Gastroesophageal sphincter (tissue), 4 donors: Measurements from ENCODE around the gene KRTAP12-1. TPM values are rescaled to one million over a fixed set of nuclear protein-coding genes. Genes with fewer than 3 reads are reported as not detected.

Experiments used
- ATAC-seq: fragments of 150-250 bp; one replicate; pipeline ENCODE4 v1.9.1; 2016; ENCODE audit warnings: mild to moderate bottlenecking, moderate library complexity
- H3K27ac ChIP-seq, 4 donors: fragments of 200-600 bp; sonication (generic) in 3 of 4; 1 replicate in 3 of 4; 2 replicates in 1 of 4; pipeline ENCODE4 v1.5.1; 2016 to 2019
- H3K27me3 ChIP-seq: fragments of 200-600 bp; sonication (generic); one replicate; pipeline ENCODE4 v1.5.1; 2019
- H3K36me3 ChIP-seq, 2 donors: fragments of 200-600 bp; sonication (generic); one replicate each; pipeline ENCODE4 v1.5.1; 2019; ENCODE audit warnings: control low read depth in 1 of 2
- H3K4me1 ChIP-seq, 3 donors: fragments of 200-600 bp; sonication (generic); 1 replicate in 2 of 3; 2 replicates in 1 of 3; pipeline ENCODE4 v1.5.1; 2016 to 2019; ENCODE audit warnings: control low read depth in 2 of 3
- H3K4me3 ChIP-seq, 2 donors: fragments of 200-600 bp; sonication (generic); one replicate each; pipeline ENCODE4 v1.5.1; 2019; ENCODE audit warnings: mild to moderate bottlenecking in 1 of 2, moderate library complexity in 1 of 2
- H3K9me3 ChIP-seq, 3 donors: fragments of 200-600 bp; sonication (generic); one replicate each; pipeline ENCODE4 v1.5.1; 2017 to 2019; ENCODE audit warnings: control low read depth in 2 of 3
- CTCF ChIP-seq, 4 experiments: fragments of 200-600 bp in 2 of 4; fragments of 450-650 bp in 2 of 4; sonication (generic) in 1 of 4; IDR thresholded peaks; one replicate each; pipeline ENCODE4 v1.5.1; 2017 to 2019; ENCODE audit warnings: antibody characterized with exemption in 4 of 4, mild to moderate bottlenecking in 2 of 4, moderate library complexity in 2 of 4
- EP300 ChIP-seq: sonication (generic); formaldehyde crosslinking; IDR thresholded peaks from one replicate; pipeline ENCODE4 v1.6.1; 2017; ENCODE audit warnings: antibody characterized with exemption, mild to moderate bottlenecking
- POLR2A ChIP-seq, 2 donors: fragments of 450-650 bp; IDR thresholded peaks; one replicate each; pipeline ENCODE4 v1.6.1; 2017; ENCODE audit warnings: antibody characterized with exemption in 2 of 2, mild to moderate bottlenecking in 2 of 2, moderate library complexity in 1 of 2
- POLR2AphosphoS5 ChIP-seq: sonication (generic); formaldehyde crosslinking; IDR thresholded peaks from one replicate; pipeline ENCODE4 v1.6.1; 2017; ENCODE audit warnings: antibody characterized with exemption
- whole genome bisulfite sequencing, 2 donors: methylation state at CpG; one replicate each; pipeline ENCODE4 v1.1.5; 2018; ENCODE audit warnings: low coverage in 1 of 2; 5-methylcytosine and 5-hydroxymethylcytosine counted together
- total RNA-seq, 4 donors: library from RNA; depleted of rRNA; stranded (reverse); fragments of >200 nt; gene quantifications; one replicate each; pipeline ENCODE4 v1.1.0, GENCODE V29; 2016

Gene KRTAP12-1
- total RNA-seq, 4 donors from 2014 or later = not detected

DNA sequence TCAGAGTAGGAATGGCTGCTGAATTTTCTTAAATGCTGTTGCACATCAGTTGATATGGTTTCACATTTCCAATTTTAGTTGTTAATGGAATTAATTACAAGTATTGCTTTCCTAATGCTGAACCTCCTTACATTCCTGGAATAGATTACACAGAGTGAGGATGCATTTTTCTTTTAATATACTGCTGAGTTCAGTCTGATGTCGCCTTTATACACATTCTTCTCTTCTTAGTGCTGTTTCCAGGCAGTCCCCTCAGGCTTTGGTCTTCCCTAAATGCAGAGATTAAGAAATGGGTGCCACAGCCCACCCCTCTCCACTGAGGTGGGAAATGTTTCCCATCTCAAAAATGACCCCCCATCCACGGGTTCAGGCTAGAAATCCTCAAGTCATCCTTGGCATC is 36.1 kb upstream of the KRTAP12-1 start:
- TF ChIP-seq POLR2AphosphoS5 = no peak
- no peak for TF ChIP-seq EP300
- no peak for TF ChIP-seq POLR2A (IDR thresholded peaks at IDR 0.05)
- no peak for TF ChIP-seq CTCF (IDR thresholded peaks at IDR 0.05)
- Histone ChIP-seq H3K27ac (no peak overlapping the region), H3K36me3 (no peaks in the 10 kb centered on the region), H3K4me3 (no peak overlapping the region), H3K4me1 (peaks cover 0 to 2% (median 0%) of the 10 kb centered on the region in 3 donors), H3K9me3 (no peaks in the 10 kb centered on the region), H3K27me3 (peaks cover 65% of the 10 kb centered on the region)
- WGBS, 2 donors = 24 to 80% methylated on average over 1 to 2 of the region's 2 CpGs
- ATAC-seq = no peak

GRCh38 chr21:44716984-44717383 is 35.0 kb upstream of the KRTAP12-1 start:
- Histone ChIP-seq H3K9me3 (no peaks in the 10 kb centered on the region), H3K4me1 (no peaks in the 10 kb centered on the region), H3K36me3 (no peaks in the 10 kb centered on the region), H3K4me3 (no peak overlapping the region), H3K27me3 (peaks cover 66% of the 10 kb centered on the region), H3K27ac (no peak overlapping the region)
- no peak for ATAC-seq
- TF ChIP-seq POLR2A (IDR thresholded peaks at IDR 0.05) (no peak), EP300 (no peak), POLR2AphosphoS5 (no peak), CTCF (IDR thresholded peaks at IDR 0.05) (no peak)

- H3K9me3 ChIP-seq = no peaks in the 10 kb centered on the region
- H3K27ac ChIP-seq = no peak overlapping the region
- peaks cover 0 to 5% (median 0%) of the 10 kb centered on the region in 3 donors for H3K4me1 ChIP-seq
- WGBS, 2 donors = 19 to 25% methylated on average over 6 to 8 of the region's 8 CpGs
- peaks cover 69% of the 10 kb centered on the region for H3K27me3 ChIP-seq
- no peak for TF ChIP-seq POLR2AphosphoS5
- no peak for TF ChIP-seq EP300
- TF ChIP-seq POLR2A (IDR thresholded peaks at IDR 0.05) = no peak
- no peak for TF ChIP-seq CTCF (IDR thresholded peaks at IDR 0.05)
- H3K36me3 ChIP-seq = no peaks in the 10 kb centered on the region
- no peak for ATAC-seq
- no peak overlapping the region for H3K4me3 ChIP-seq
Measured at GRCh38 chr21:44714905-44715304, 32.9 kb upstream of the KRTAP12-1 start.

DNA sequence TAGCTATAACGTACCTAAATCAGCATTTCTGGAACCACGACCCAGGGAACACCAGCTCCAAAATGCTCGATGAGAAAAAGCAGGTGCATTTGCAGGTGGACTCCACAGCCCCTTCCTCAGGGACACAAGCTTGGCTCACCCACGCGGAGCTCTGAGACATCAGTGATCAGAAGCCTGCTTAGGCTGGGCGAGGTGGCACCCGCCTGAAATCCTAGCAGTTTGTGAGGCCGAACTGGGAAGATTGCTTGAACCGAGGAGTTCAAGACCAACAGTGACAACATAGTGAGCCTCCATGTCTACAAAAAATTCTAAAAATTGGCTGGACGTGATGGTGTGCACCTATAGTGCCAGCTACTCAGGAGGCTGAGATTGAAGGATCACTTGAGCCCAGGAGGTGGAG is 31.9 kb upstream of the KRTAP12-1 start:
- Histone ChIP-seq H3K27me3 (peaks cover 75% of the 10 kb centered on the region), H3K4me1 (peaks cover 0 to 15% (median 0%) of the 10 kb centered on the region in 3 donors), H3K9me3 (no peaks in the 10 kb centered on the region), H3K27ac (no peak overlapping the region), H3K36me3 (no peaks in the 10 kb centered on the region), H3K4me3 (no peak overlapping the region)
- no peak for ATAC-seq
- WGBS, 2 donors = 75 to 85% methylated on average over 5 to 7 of the region's 10 CpGs
- TF ChIP-seq CTCF (IDR thresholded peaks at IDR 0.05) = no peak

DNA sequence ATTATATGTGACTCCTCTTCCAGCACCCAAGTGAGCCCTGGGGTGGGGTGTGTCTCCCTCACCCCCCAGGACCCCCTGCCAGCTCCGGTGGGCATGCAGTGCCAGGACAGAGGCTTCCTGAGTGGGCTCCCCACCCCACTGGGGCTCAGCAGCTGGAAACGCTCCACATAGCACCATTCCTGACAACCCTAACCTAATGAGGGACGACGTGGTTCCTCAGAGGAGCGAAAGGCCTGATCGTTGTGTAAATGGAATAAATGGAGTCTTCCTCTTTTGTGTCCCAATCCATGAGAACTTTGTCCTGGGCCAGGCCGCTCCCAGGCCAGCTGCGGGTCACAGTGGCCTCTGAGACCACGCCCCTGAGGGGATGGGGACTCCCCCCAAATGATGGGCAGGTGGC is 31.2 kb upstream of the KRTAP12-1 start:
- no peak for TF ChIP-seq POLR2AphosphoS5
- no peak for TF ChIP-seq POLR2A (IDR thresholded peaks at IDR 0.05)
- no peak for TF ChIP-seq EP300
- no peak for TF ChIP-seq CTCF (IDR thresholded peaks at IDR 0.05)
- Histone ChIP-seq H3K9me3 (no peaks in the 10 kb centered on the region), H3K27me3 (peaks cover 75% of the 10 kb centered on the region), H3K36me3 (no peaks in the 10 kb centered on the region), H3K4me3 (no peak overlapping the region), H3K4me1 (peaks cover 0 to 16% (median 0%) of the 10 kb centered on the region in 3 donors), H3K27ac (no peak overlapping the region)
- no peak for ATAC-seq
- WGBS, 2 donors = 40% methylated on average over 1 of the region's 9 CpGs; no CpG with 5 or more reads in 1 of the 2 donors
